H1 (cell line): ENCODE results near the gene ADGB. TPM values are rescaled to one million over a fixed set of nuclear protein-coding genes. Genes with fewer than 3 reads are reported as not detected.
"Not testable (repeated sequence)": the region's sequence is repeated elsewhere in the genome, so short reads cannot be mapped to it uniquely, and the experiment has no call there.

Source experiments
- CTCF ChIA-PET: fragments of 300-600 bp; sonication (Branson Sonifier 250); formaldehyde crosslinking; loops from one replicate; lab custom pipeline; 2021; ENCODE audit not compliant: partially characterized antibody; lab: Charles Lee
- POLR2A ChIA-PET: fragments of 300-600 bp; sonication (Branson Sonifier 250); formaldehyde crosslinking; loops from one replicate; lab custom pipeline; 2021; ENCODE audit warnings: inconsistent platforms; ENCODE audit not compliant: partially characterized antibody; lab: Charles Lee
- DNase-seq, 2 experiments: peaks; one replicate each; pipeline versions ENCODE4 v3.0.0 to v3.0.0-alpha.2; 2010 to 2022; ENCODE audit warnings: low spot score in 2 of 2, low read depth in 1 of 2, mixed read lengths in 1 of 2
- FAIRE-seq: peaks from 2 replicates; lab custom pipeline; 2011; peaks lifted over from hg19 to GRCh38; lab: Jason Lieb, UNC
- H2AFZ ChIP-seq: 2 replicates; pipeline ENCODE4 v1.8.1; 2012; ENCODE audit warnings: low read length, inconsistent platforms
- H2AK5ac ChIP-seq: 2 replicates; pipeline ENCODE4 v1.6.1; 2013; ENCODE audit warnings: low read depth, low read length
- H2BK120ac ChIP-seq: replicated peaks from 2 replicates; pipeline ENCODE3; 2013; ENCODE audit warnings: low read depth, low read length, inconsistent platforms
- H2BK12ac ChIP-seq: 2 replicates; pipeline ENCODE4 v1.6.1; 2013; ENCODE audit warnings: low read depth, low read length
- H2BK15ac ChIP-seq: 2 replicates; pipeline ENCODE4 v1.6.1; 2013; ENCODE audit warnings: low read length
- H2BK20ac ChIP-seq: 2 replicates; pipeline ENCODE4 v1.6.1; 2013; ENCODE audit warnings: low read length
- H2BK5ac ChIP-seq: 2 replicates; pipeline ENCODE4 v1.6.1; 2013; ENCODE audit warnings: low read depth, low read length
- H3K14ac ChIP-seq: 2 replicates; pipeline ENCODE4 v1.6.1; 2013; ENCODE audit warnings: inconsistent platforms; ENCODE audit not compliant: insufficient read length
- H3K18ac ChIP-seq: 2 replicates; pipeline ENCODE4 v1.6.1; 2013; ENCODE audit warnings: low read length; ENCODE audit errors: extremely low read depth
- H3K23ac ChIP-seq: 2 replicates; pipeline ENCODE4 v1.6.1; 2013; ENCODE audit warnings: inconsistent platforms; ENCODE audit not compliant: insufficient read length
- H3K23me2 ChIP-seq: 2 replicates; pipeline ENCODE4 v1.6.1; 2013; ENCODE audit warnings: low read depth, low read length
- H3K27ac ChIP-seq: 2 replicates; pipeline ENCODE4 v1.6.1; 2011; ENCODE audit warnings: low read depth, low read length, inconsistent platforms
- H3K27me3 ChIP-seq, 4 experiments: replicated peaks in 1 of 4; 1 replicate in 1 of 4; 2 replicates in 3 of 4; pipeline versions ENCODE4 v1.6.1 to v1.8.1; 2011 to 2013; ENCODE audit warnings: low read length in 3 of 4, mild to moderate bottlenecking in 3 of 4, inconsistent platforms in 2 of 4, mixed read lengths in 2 of 4, moderate library complexity in 1 of 4; ENCODE audit not compliant: control insufficient read depth in 3 of 4, insufficient read depth in 3 of 4; ENCODE audit errors: extremely low read depth in 1 of 4
- H3K36me3 ChIP-seq, 4 experiments: 2 replicates each; pipeline versions ENCODE4 v1.6.1 to v1.8.1; 2011 to 2013; ENCODE audit warnings: mild to moderate bottlenecking in 4 of 4, low read length in 3 of 4, moderate library complexity in 2 of 4, control low read depth in 1 of 4, inconsistent platforms in 1 of 4; ENCODE audit not compliant: insufficient read depth in 4 of 4, control insufficient read depth in 2 of 4
- H3K4ac ChIP-seq: replicated peaks from 2 replicates; pipeline ENCODE3; 2013; ENCODE audit warnings: low read length, low read depth, mixed read lengths, inconsistent platforms; ENCODE audit not compliant: insufficient read length
- H3K4me1 ChIP-seq, 4 experiments: replicated peaks in 1 of 4; 1 replicate in 1 of 4; 2 replicates in 3 of 4; pipeline versions ENCODE4 v1.6.1 to v1.8.1; 2011 to 2013; ENCODE audit warnings: low read length in 3 of 4, inconsistent platforms in 2 of 4, mixed read lengths in 1 of 4; ENCODE audit not compliant: insufficient read depth in 4 of 4, control insufficient read depth in 3 of 4
- H3K4me2 ChIP-seq, 2 experiments: 2 replicates each; pipeline versions ENCODE4 v1.6.1 to v1.8.1; 2011 to 2013; ENCODE audit warnings: low read depth in 2 of 2, low read length in 2 of 2, control low read depth in 1 of 2, inconsistent platforms in 1 of 2, mild to moderate bottlenecking in 1 of 2; ENCODE audit not compliant: insufficient read depth in 1 of 2
- H3K4me3 ChIP-seq, 4 experiments: fragments of 200-600, 300-600 bp in 1 of 4; sonication (generic), shearing (Covaris generic), sonication (Bioruptor Twin) in 1 of 4; 2 replicates each; pipeline versions ENCODE4 v1.5.1 to v1.8.1; 2011 to 2016; ENCODE audit warnings: low read length in 4 of 4, low read depth in 3 of 4, control low read depth in 2 of 4, inconsistent platforms in 2 of 4, mild to moderate bottlenecking in 2 of 4, mixed read lengths in 1 of 4, moderate library complexity in 1 of 4; ENCODE audit not compliant: insufficient read depth in 2 of 4; ENCODE audit errors: extremely low read depth in 1 of 4
- H3K56ac ChIP-seq: replicated peaks from 2 replicates; pipeline ENCODE3; 2013; ENCODE audit warnings: low read depth, mild to moderate bottlenecking, mixed read lengths, low read length, inconsistent platforms; ENCODE audit not compliant: insufficient read length
- H3K79me1 ChIP-seq: 2 replicates; pipeline ENCODE4 v1.6.1; 2013; ENCODE audit warnings: low read depth, low read length, control low read depth
- H3K79me2 ChIP-seq, 2 experiments: 2 replicates each; pipeline versions ENCODE4 v1.6.1 to v1.8.1; 2012 to 2013; ENCODE audit warnings: low read length in 2 of 2, mild to moderate bottlenecking in 2 of 2, inconsistent platforms in 1 of 2; ENCODE audit not compliant: insufficient read depth in 2 of 2, control insufficient read depth in 1 of 2
- H3K9ac ChIP-seq, 4 experiments: replicated peaks in 1 of 4; 1 replicate in 1 of 4; 2 replicates in 3 of 4; pipeline versions ENCODE4 v1.6.1 to v1.8.1; 2011 to 2013; ENCODE audit warnings: low read depth in 3 of 4, low read length in 3 of 4, control low read depth in 2 of 4, mild to moderate bottlenecking in 2 of 4, moderate library complexity in 2 of 4, inconsistent platforms in 1 of 4; ENCODE audit errors: extremely low read depth in 1 of 4
- H3K9me3 ChIP-seq, 2 experiments: 2 replicates each; pipeline versions ENCODE4 v1.6.1 to v1.8.1; 2012 to 2013; ENCODE audit warnings: mild to moderate bottlenecking in 2 of 2, moderate library complexity in 2 of 2, control low read depth in 1 of 2, inconsistent platforms in 1 of 2, low read depth in 1 of 2, low read length in 1 of 2, mixed read lengths in 1 of 2; ENCODE audit not compliant: insufficient read depth in 2 of 2
- H4K20me1 ChIP-seq, 2 experiments: replicated peaks in 1 of 2; 2 replicates each; pipeline versions ENCODE3 to v1.8.1; 2011 to 2013; ENCODE audit warnings: inconsistent platforms in 2 of 2, low read length in 2 of 2, mild to moderate bottlenecking in 1 of 2; ENCODE audit not compliant: insufficient read depth in 2 of 2, control insufficient read depth in 1 of 2
- H4K5ac ChIP-seq: 2 replicates; pipeline ENCODE4 v1.6.1; 2013; ENCODE audit warnings: low read length, low read depth, mixed read lengths, inconsistent platforms; ENCODE audit not compliant: insufficient read length
- H4K8ac ChIP-seq: 2 replicates; pipeline ENCODE4 v1.8.0; 2013; ENCODE audit warnings: mild to moderate bottlenecking, moderate library complexity, low read length, inconsistent platforms; ENCODE audit not compliant: insufficient read depth; ENCODE audit errors: extremely low read depth
- H4K91ac ChIP-seq: replicated peaks from 2 replicates; pipeline ENCODE3; 2013; ENCODE audit warnings: low read length, mixed read lengths, inconsistent platforms; ENCODE audit not compliant: insufficient read length
- WGBS, 2 experiments: shearing (Covaris generic) in 1 of 2; methylation state at CpG; one replicate each; pipeline versions ENCODE4 v1.1.6 to v1.1.7; 2013 to 2015; ENCODE audit warnings: low lambda C conversion rate in 2 of 2, mixed read lengths in 2 of 2, inconsistent platforms in 1 of 2, low coverage in 1 of 2, missing lambda C conversion rate in 1 of 2; ENCODE audit not compliant: insufficient replicate concordance in 2 of 2, insufficient coverage in 1 of 2, insufficient read length in 1 of 2; ENCODE audit errors: extremely low coverage in 1 of 2, missing lambda C conversion rate in 1 of 2; 5-methylcytosine and 5-hydroxymethylcytosine counted together
- polyA plus RNA-seq, 7 experiments: library from polyadenylated mRNA; depleted of rRNA in 3 of 7; stranded (reverse) in 5 of 7; unstranded in 2 of 7; fragments of >200 nt in 5 of 7; fragments of 200-250 nt in 2 of 7; gene quantifications; 1 replicate in 5 of 7; 2 replicates in 1 of 7; 4 replicates in 1 of 7; pipeline versions ENCODE4 v1.2.1 to v1.2.3, GENCODE V29; 2011 to 2013; ENCODE audit warnings: missing spikeins in 2 of 7, mixed read lengths in 2 of 7
- total RNA-seq: library from RNA; stranded (reverse); fragmentation: NEBNext Ultra II Directional; extraction: Animal tissue kit (Norgen Biotek cat#: 25700); gene quantifications from 2 replicates; pipeline ENCODE4 v1.2.1, GENCODE V29; 2021

ADGB gene
- total and polyA plus RNA-seq, 2 of the 8 experiments (the other 6 are each of a cell fraction or from before 2014, with no cell fraction given), result not detected

- H3K27me3 ChIP-seq, H4K5ac ChIP-seq, H4K20me1 ChIP-seq, H3K23me2 ChIP-seq, H4K8ac ChIP-seq, H4K91ac ChIP-seq, H3K27ac ChIP-seq, H3K14ac ChIP-seq, H3K9ac ChIP-seq, H3K23ac ChIP-seq, H2BK15ac ChIP-seq, H3K18ac ChIP-seq, DNase-seq, H3K79me2 ChIP-seq, H3K4ac ChIP-seq, H3K4me2 ChIP-seq, H2BK5ac ChIP-seq, H2AFZ ChIP-seq, H3K4me3 ChIP-seq, H2BK120ac ChIP-seq, H3K79me1 ChIP-seq, H3K9me3 ChIP-seq, H3K56ac ChIP-seq, POLR2A ChIA-PET, H2AK5ac ChIP-seq, H3K36me3 ChIP-seq, H2BK20ac ChIP-seq, CTCF ChIA-PET, H3K4me1 ChIP-seq, H2BK12ac ChIP-seq: not testable (repeated sequence)
- FAIRE-seq, result peak; percentile 63
- 96% methylated on average over 3 of the region's 3 CpGs; no CpG with 5 or more reads in 1 of the 2 experiments for WGBS, 2 experiments
Observed at GRCh38 chr6:146803167-146803566, 204.4 kb downstream of the ADGB start.
